NT2/D1 (cell line): ENCODE results near the gene TGFB1I1.

Experiments
- SUZ12 ChIP-seq: IDR thresholded peaks from 2 replicates; pipeline ENCODE4 v1.6.1; 2011; ENCODE audit not compliant: insufficient read length, insufficient read depth; ENCODE audit errors: extremely low read depth
- YY1 ChIP-seq: IDR thresholded peaks from 2 replicates; pipeline ENCODE4 v1.6.1; 2011; ENCODE audit not compliant: insufficient read length, insufficient read depth
- ZNF274 ChIP-seq: IDR thresholded peaks from 2 replicates; pipeline ENCODE4 v1.6.1; 2011; ENCODE audit warnings: mild to moderate bottlenecking, low read depth, low read length

DNA sequence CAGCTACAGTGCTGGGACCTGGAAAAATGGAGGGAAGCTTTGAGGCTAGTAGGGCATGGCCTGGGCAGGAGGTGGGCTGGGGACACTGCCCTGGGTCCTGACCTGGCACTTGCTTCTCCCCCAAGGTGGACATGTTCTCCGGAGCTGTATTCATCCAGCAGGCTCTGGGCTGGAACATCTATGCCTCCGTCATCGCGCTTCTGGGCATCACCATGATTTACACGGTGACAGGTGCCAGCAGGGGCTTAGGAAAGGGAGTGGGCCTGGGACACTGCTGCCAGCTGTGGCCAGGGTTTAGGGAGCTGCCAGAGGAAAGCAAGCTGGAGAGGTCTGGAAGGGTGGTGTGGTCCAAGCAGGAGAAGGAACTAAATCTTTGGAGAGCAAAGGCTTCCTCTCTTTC is 14.1 kb downstream of the TGFB1I1 start:
- TF ChIP-seq YY1 (no peak), SUZ12 (no peak), ZNF274 (no peak)
